Measurements from ENCODE around the gene SMIM13.

DNA sequence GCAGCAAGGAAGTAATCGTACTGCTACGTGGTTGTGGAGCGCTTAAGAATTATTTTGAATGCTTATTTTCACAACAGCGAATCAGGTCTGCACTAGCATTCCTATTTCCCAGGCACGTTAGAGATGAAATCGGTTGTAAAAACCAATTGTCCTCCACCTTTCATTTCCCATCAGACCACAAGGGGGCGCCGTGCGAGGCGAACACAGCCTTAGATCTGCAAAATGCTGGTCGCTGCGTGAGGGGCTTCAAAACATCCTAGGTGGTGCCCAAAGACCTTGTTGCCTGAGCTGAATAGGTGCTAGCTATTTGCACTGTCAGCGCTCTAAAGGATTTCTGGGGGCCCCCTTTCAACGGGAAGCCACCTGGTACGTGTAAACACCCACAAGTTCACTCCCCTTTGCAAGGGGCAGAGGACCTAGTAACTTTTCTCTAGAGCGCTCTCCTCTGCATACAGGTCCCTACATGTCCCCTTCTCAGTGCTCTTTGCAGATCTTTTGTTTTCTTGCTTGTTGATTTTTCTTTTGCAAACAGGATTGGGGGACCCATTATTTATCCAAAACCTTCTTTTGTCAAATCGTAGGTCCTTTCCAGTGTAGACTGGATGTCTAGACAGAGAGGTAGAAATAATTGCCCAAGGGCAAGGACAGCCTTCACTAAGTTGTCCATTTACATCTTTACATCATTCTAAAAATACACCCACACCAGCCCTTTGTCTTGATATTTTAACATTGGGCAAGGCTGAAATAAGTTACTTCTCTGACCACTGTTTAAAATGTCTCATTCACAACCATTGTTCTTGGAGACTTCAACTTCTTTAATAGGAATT, 79.1 kb downstream of the SMIM13 start:
- TF ChIP-seq, protein P1, sequence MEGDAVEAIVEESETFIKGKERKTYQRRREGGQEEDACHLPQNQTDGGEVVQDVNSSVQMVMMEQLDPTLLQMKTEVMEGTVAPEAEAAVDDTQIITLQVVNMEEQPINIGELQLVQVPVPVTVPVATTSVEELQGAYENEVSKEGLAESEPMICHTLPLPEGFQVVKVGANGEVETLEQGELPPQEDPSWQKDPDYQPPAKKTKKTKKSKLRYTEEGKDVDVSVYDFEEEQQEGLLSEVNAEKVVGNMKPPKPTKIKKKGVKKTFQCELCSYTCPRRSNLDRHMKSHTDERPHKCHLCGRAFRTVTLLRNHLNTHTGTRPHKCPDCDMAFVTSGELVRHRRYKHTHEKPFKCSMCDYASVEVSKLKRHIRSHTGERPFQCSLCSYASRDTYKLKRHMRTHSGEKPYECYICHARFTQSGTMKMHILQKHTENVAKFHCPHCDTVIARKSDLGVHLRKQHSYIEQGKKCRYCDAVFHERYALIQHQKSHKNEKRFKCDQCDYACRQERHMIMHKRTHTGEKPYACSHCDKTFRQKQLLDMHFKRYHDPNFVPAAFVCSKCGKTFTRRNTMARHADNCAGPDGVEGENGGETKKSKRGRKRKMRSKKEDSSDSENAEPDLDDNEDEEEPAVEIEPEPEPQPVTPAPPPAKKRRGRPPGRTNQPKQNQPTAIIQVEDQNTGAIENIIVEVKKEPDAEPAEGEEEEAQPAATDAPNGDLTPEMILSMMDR (IDR thresholded peaks at IDR 0.05; ENCODE audit: low read depth, low read length, poor library complexity, severe bottlenecking) = peak; percentile 94
- no peak for TF ChIP-seq EZH2phosphoT487 (IDR thresholded peaks at IDR 0.05; ENCODE audit: borderline replicate concordance, low read length)

Measured in DOHH2 (cell line).